ENCODE measurements around the gene ST7L. TPM values are rescaled to one million over a fixed set of nuclear protein-coding genes. Genes with fewer than 3 reads are reported as not detected.

The ST7L gene
- total and polyA plus RNA-seq, 8 donors: 9.0 to 16.9 (median 11.2) TPM

DNA sequence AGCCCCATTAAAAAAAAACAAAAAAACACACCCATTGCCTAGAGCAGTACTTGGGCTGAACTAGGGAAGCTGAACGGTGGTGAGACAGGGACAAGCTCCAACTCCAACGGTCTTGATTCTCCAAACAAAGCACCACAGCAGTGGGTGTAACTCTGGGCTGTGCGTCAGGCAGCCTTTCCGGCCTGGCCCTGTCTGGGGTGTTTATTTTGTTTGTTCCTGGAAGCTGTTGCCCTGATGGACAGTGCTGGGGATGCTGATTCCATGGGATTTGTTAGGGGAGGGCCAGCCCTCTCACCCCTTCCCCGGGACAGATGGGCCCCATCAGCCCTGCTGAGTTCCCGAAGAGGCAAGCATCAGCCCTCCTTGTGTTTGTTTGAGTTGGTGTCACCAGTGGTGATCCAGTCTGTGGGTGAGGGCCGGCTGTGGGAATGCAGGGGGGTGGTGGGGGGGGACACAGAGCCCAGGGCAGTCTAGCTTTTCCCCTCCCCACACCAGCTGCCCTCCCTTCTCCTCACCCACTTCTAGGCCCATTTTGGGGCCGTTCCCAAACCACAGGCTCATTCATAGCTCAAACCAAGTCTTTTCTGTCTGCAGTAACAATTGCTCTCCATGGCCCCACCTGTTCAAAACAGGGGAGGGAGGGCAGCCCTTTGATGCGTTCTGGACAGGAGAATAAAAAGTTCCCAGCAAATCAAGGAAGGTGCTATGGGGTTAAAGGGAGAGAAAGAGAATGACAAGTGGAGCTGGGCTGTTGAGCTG lies 105.7 kb downstream of the ST7L start:
- Histone ChIP-seq H3K36me3 (no peaks in the 10 kb centered on the region), H3K4me1 (peaks cover 0 to 2% (median under 1%) of the 10 kb centered on the region in 3 donors), H3K27me3 (no peaks in the 10 kb centered on the region), H3K27ac (no peak overlapping the region), H3K4me3 (no peak overlapping the region), H3K9me3 (no peaks in the 10 kb centered on the region)
- DNase-seq (no peak), FAIRE-seq (no peak), ATAC-seq (no peak)
- WGBS, 2 donors: 70 to 72% methylated on average over 9 of the region's 9 CpGs
- intact Hi-C loops (cut with DNase I): no loop called here
- TF ChIP-seq, protein P1, sequence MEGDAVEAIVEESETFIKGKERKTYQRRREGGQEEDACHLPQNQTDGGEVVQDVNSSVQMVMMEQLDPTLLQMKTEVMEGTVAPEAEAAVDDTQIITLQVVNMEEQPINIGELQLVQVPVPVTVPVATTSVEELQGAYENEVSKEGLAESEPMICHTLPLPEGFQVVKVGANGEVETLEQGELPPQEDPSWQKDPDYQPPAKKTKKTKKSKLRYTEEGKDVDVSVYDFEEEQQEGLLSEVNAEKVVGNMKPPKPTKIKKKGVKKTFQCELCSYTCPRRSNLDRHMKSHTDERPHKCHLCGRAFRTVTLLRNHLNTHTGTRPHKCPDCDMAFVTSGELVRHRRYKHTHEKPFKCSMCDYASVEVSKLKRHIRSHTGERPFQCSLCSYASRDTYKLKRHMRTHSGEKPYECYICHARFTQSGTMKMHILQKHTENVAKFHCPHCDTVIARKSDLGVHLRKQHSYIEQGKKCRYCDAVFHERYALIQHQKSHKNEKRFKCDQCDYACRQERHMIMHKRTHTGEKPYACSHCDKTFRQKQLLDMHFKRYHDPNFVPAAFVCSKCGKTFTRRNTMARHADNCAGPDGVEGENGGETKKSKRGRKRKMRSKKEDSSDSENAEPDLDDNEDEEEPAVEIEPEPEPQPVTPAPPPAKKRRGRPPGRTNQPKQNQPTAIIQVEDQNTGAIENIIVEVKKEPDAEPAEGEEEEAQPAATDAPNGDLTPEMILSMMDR (IDR thresholded peaks at IDR 0.05): no peak

DNA sequence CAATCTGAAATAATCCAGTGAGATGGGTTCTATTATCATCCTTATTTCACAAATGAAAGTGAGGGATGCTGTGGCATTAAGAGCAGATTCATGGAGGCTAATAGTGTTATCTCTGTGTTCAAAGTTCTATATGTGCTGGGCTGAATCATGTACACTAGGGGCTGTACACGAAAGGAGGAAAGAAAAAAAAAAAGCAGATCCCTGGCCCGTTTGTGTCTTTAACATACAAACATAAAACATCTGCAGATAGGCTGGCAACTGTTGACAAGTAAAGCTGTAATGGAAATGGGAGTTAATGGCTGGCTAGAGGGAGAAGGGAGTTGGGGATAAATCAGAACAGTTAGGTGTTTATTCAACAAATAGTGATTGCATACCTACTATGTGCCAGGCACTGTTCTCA lies 107.0 kb downstream of the ST7L start:
- Histone ChIP-seq H3K9me3 (no peaks in the 10 kb centered on the region), H3K27ac (no peak overlapping the region), H3K27me3 (no peaks in the 10 kb centered on the region), H3K4me3 (no peak overlapping the region), H3K4me1 (peaks cover 0 to 8% (median 5%) of the 10 kb centered on the region in 3 donors), H3K36me3 (no peaks in the 10 kb centered on the region)
- DNase-seq (no peak), ATAC-seq (no peak), FAIRE-seq (no peak)
- TF ChIP-seq, protein P1 (IDR thresholded peaks at IDR 0.05): no peak
- WGBS, 2 donors: 25 to 30% methylated on average over 2 of the region's 2 CpGs
- intact Hi-C loops (cut with DNase I): no loop called here

DNA sequence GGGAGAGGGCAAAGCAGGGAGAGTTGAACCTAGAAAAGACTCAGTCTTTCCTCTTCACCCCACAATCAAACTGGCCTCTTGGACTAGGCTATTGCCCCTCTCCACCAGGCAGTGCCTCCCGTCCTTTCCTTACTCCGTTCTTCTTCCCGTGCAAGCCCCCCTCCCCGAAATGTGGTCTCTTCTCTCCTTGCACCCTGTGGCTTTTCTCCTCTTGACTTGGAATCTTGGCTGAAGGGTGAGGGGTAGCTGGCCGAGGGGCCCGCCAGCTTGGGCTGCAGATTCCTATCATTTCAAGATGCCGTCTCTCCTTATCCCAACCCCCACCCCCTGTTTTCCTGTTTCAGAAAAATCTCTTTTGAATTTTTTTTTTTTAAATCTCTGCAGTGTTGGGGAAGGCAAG lies 108.6 kb downstream of the ST7L start:
- Histone ChIP-seq H3K27ac (no peak overlapping the region), H3K4me1 (peaks cover 0 to 8% (median 5%) of the 10 kb centered on the region in 3 donors), H3K36me3 (no peaks in the 10 kb centered on the region), H3K9me3 (no peaks in the 10 kb centered on the region), H3K27me3 (no peaks in the 10 kb centered on the region), H3K4me3 (no peak overlapping the region)
- TF ChIP-seq, protein P1 (IDR thresholded peaks at IDR 0.05): no peak
- no peak for ATAC-seq
- 85 to 95% methylated on average over 7 of the region's 7 CpGs for WGBS, 2 donors
- FAIRE-seq: no peak
- no peak for DNase-seq
- intact Hi-C loops (cut with DNase I): no loop called here

DNA sequence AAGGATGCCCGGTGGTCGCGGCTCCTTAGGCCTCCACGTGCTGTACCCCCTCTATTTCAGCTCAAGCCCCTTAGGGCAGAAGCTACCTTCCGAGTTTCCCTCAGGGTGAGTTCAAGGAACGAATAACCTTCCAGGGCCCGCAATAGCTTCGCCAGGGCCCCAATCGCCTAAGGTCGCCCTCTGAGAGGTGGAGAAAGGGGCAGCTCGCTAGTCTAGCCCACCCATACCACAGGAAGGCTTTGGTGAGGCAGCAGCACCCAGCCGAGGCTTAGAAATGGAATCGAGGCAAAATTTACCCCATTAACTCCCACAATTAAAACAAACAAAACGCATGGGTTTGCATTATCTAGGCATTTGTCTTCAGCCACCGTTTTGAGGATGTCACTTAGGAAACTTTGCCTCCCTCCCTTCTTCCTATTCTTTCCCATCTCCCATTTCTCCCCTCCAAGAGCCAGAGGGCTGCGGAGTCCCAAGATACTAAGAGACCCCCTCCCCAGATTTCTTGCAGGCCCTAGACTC lies 109.2 kb downstream of the ST7L start:
- TF ChIP-seq, protein P1 (IDR thresholded peaks at IDR 0.05): no peak
- DNase-seq (no peak), ATAC-seq (no peak), FAIRE-seq (no peak)
- H3K27me3 ChIP-seq: no peaks in the 10 kb centered on the region
- 70 to 77% methylated on average over 15 to 16 of the region's 16 CpGs for WGBS, 2 donors
- H3K4me3 ChIP-seq: no peak overlapping the region
- no peak overlapping the region for H3K27ac ChIP-seq
- intact Hi-C loops (cut with DNase I): loop anchor here in 2 of 3 donors (5.0 to 10.0 kb wide), 2 partner anchors 195 to 198 kb away; partner anchors contain the start of gene RHOC (in 2 of the 2)
- no peaks in the 10 kb centered on the region for H3K9me3 ChIP-seq
- H3K4me1 ChIP-seq: peaks cover 0 to 8% (median 5%) of the 10 kb centered on the region in 3 donors
- H3K36me3 ChIP-seq: no peaks in the 10 kb centered on the region

Measured in pancreas (tissue), 10 donors.